HL-60 (cell line): Measurements from ENCODE around the gene EAF2.

Experiments
- GABPA ChIP-seq: IDR thresholded peaks from 2 replicates; pipeline ENCODE4 v1.6.1; 2012; ENCODE audit warnings: low read depth
- POLR2AphosphoS5 ChIP-seq: IDR thresholded peaks from 2 replicates; pipeline ENCODE4 v1.6.1; 2012; ENCODE audit warnings: low read depth
- TF ChIP-seq, protein P1 (sequence below): IDR thresholded peaks from one replicate; pipeline ENCODE4 v1.5.1; 2011; ENCODE audit warnings: low read length, control low read depth, inconsistent platforms; ENCODE audit not compliant: insufficient read depth
- TF ChIP-seq, protein P2 (sequence below): IDR thresholded peaks from 2 replicates; pipeline ENCODE4 v1.6.1; 2012; ENCODE audit warnings: low read depth; ENCODE audit not compliant: insufficient replicate concordance

DNA sequence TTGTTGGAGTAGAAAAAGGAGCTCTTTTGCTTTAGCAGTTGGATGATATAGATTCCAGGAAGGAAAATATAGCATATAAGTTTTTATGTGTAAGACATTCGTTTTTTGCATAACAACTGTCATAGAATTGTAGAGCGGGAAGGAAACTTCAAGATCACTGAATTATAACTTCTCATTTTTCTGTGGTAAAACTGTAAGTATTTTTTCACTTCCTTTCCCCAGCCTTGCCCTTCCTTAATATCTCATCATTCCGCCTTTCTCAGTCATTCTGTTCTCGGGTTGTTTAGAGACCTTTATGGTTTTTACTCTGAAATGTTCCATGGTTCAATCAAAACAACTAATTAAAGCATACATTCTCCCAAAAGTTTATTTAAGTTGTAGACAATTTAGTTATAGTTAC, 1.1 kb downstream of the EAF2 start:
- TF ChIP-seq POLR2AphosphoS5: no peak
- TF ChIP-seq, protein P1, sequence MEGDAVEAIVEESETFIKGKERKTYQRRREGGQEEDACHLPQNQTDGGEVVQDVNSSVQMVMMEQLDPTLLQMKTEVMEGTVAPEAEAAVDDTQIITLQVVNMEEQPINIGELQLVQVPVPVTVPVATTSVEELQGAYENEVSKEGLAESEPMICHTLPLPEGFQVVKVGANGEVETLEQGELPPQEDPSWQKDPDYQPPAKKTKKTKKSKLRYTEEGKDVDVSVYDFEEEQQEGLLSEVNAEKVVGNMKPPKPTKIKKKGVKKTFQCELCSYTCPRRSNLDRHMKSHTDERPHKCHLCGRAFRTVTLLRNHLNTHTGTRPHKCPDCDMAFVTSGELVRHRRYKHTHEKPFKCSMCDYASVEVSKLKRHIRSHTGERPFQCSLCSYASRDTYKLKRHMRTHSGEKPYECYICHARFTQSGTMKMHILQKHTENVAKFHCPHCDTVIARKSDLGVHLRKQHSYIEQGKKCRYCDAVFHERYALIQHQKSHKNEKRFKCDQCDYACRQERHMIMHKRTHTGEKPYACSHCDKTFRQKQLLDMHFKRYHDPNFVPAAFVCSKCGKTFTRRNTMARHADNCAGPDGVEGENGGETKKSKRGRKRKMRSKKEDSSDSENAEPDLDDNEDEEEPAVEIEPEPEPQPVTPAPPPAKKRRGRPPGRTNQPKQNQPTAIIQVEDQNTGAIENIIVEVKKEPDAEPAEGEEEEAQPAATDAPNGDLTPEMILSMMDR: no peak
- TF ChIP-seq, protein P2, sequence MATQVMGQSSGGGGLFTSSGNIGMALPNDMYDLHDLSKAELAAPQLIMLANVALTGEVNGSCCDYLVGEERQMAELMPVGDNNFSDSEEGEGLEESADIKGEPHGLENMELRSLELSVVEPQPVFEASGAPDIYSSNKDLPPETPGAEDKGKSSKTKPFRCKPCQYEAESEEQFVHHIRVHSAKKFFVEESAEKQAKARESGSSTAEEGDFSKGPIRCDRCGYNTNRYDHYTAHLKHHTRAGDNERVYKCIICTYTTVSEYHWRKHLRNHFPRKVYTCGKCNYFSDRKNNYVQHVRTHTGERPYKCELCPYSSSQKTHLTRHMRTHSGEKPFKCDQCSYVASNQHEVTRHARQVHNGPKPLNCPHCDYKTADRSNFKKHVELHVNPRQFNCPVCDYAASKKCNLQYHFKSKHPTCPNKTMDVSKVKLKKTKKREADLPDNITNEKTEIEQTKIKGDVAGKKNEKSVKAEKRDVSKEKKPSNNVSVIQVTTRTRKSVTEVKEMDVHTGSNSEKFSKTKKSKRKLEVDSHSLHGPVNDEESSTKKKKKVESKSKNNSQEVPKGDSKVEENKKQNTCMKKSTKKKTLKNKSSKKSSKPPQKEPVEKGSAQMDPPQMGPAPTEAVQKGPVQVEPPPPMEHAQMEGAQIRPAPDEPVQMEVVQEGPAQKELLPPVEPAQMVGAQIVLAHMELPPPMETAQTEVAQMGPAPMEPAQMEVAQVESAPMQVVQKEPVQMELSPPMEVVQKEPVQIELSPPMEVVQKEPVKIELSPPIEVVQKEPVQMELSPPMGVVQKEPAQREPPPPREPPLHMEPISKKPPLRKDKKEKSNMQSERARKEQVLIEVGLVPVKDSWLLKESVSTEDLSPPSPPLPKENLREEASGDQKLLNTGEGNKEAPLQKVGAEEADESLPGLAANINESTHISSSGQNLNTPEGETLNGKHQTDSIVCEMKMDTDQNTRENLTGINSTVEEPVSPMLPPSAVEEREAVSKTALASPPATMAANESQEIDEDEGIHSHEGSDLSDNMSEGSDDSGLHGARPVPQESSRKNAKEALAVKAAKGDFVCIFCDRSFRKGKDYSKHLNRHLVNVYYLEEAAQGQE: no peak
- no peak for TF ChIP-seq GABPA
